HepG2 (cell line): ENCODE results near the gene CCL8. TPM values are rescaled to one million over a fixed set of nuclear protein-coding genes. Genes with fewer than 3 reads are reported as not detected.

ENCODE experiments used
- ATAC-seq: fragments of 200-7000 bp; cut with Tn5 transposase; 3 replicates; pipeline ENCODE4 v1.9.1; 2020; ENCODE audit warnings: mild to moderate bottlenecking, moderate library complexity
- BruUV-seq: library from RNA; stranded (reverse); fragments of 400-500 nt; replicated peaks from 2 replicates; lab custom pipeline; 2021; lab: Mats Ljungman, UMichigan
- CTCF ChIA-PET: fragments of 300-600 bp; formaldehyde crosslinking; extraction: SDS; loops from one replicate; lab custom pipeline; 2021; ENCODE audit warnings: low total read pairs, inconsistent platforms, low intra/inter-chr PET ratio; lab: Yijun Ruan, JAX
- POLR2A ChIA-PET: fragments of 350-600 bp; sonication (Branson Sonifier 250); formaldehyde crosslinking; loops from one replicate; lab custom pipeline; 2020; ENCODE audit warnings: antibody characterized with exemption, inconsistent platforms; lab: Yijun Ruan, JAX
- DNase-seq: peaks from one replicate; pipeline ENCODE4 v3.0.0-alpha.2; 2015; ENCODE audit warnings: low spot score
- FAIRE-seq: peaks from 3 replicates; lab custom pipeline; 2011; peaks lifted over from hg19 to GRCh38; lab: Jason Lieb, UNC
- H2AFZ ChIP-seq: one replicate; pipeline ENCODE4 v1.6.1; 2011; ENCODE audit warnings: low read length, inconsistent platforms
- H3K27ac ChIP-seq: fragments of 300-600 bp; 3 replicates; pipeline ENCODE4 v1.8.0; 2011; ENCODE audit warnings: mixed run types, mild to moderate bottlenecking, mixed read lengths, low read length, inconsistent platforms; ENCODE audit not compliant: insufficient read depth; ENCODE audit errors: extremely low read length
- H3K27me3 ChIP-seq, 2 experiments: fragments of 200-600 bp in 1 of 2; 2 replicates in 1 of 2; 3 replicates in 1 of 2; pipeline versions ENCODE4 v1.6.0 to v1.8.0; 2011; ENCODE audit warnings: low read length in 2 of 2, mild to moderate bottlenecking in 2 of 2, moderate library complexity in 2 of 2, inconsistent platforms in 1 of 2; ENCODE audit not compliant: insufficient read depth in 2 of 2, control insufficient read depth in 1 of 2
- H3K36me3 ChIP-seq, 2 experiments: fragments of 200-600 bp in 1 of 2; replicated peaks in 1 of 2; 2 replicates in 1 of 2; 3 replicates in 1 of 2; pipeline versions ENCODE4 v1.5.1 to v1.8.0; 2011; ENCODE audit warnings: low read length in 2 of 2, inconsistent platforms in 1 of 2; ENCODE audit not compliant: insufficient read depth in 2 of 2, control insufficient read depth in 1 of 2
- H3K4me1 ChIP-seq: 2 replicates; pipeline ENCODE4 v1.5.1; 2012; ENCODE audit warnings: low read length, inconsistent platforms; ENCODE audit not compliant: insufficient read depth
- H3K4me2 ChIP-seq: 2 replicates; pipeline ENCODE4 v1.6.0; 2011; ENCODE audit warnings: low read depth, low read length, inconsistent platforms
- H3K4me3 ChIP-seq, 3 experiments: fragments of 200-600 bp in 1 of 3; sonication (generic), shearing (Covaris generic) in 1 of 3; replicated peaks in 1 of 3; 2 replicates each; pipeline ENCODE4 v1.5.1; 2011 to 2016; ENCODE audit warnings: low read length in 3 of 3, inconsistent platforms in 2 of 3, low read depth in 2 of 3, mild to moderate bottlenecking in 2 of 3, control low read depth in 1 of 3, mixed read lengths in 1 of 3; ENCODE audit not compliant: insufficient read depth in 1 of 3
- H3K79me2 ChIP-seq: one replicate; pipeline ENCODE4 v1.6.1; 2011; ENCODE audit warnings: low read length, inconsistent platforms; ENCODE audit not compliant: insufficient read depth
- H3K9ac ChIP-seq: 2 replicates; pipeline ENCODE4 v1.6.0; 2011; ENCODE audit warnings: mild to moderate bottlenecking, low read depth, low read length, inconsistent platforms; ENCODE audit not compliant: insufficient read depth
- H3K9me3 ChIP-seq: 2 replicates; pipeline ENCODE4 v1.5.1; 2012; ENCODE audit warnings: mild to moderate bottlenecking, low read length
- H4K20me1 ChIP-seq: 2 replicates; pipeline ENCODE4 v1.6.0; 2011; ENCODE audit warnings: inconsistent platforms, mild to moderate bottlenecking, low read length, moderate library complexity; ENCODE audit not compliant: insufficient read depth
- ARID4A ChIP-seq: sonication (generic); formaldehyde crosslinking; IDR thresholded peaks from 2 replicates; pipeline ENCODE4 v1.5.0; 2020; ENCODE audit warnings: mild to moderate bottlenecking, missing genetic modification reagents, borderline replicate concordance
- GTF2F1 ChIP-seq: fragments of 150-350 bp; IDR thresholded peaks from 2 replicates; pipeline ENCODE4 v1.6.1; 2014; ENCODE audit warnings: low read length
- MED1 ChIP-seq: sonication (generic); formaldehyde crosslinking; IDR thresholded peaks from 2 replicates; pipeline ENCODE4 v1.4.0; 2020; ENCODE audit warnings: missing genetic modification reagents
- NFRKB ChIP-seq: fragments of 450-650 bp; IDR thresholded peaks from 2 replicates; pipeline ENCODE4 v1.6.1; 2017
- PRMT3 ChIP-seq: sonication (generic); formaldehyde crosslinking; IDR thresholded peaks from 2 replicates; pipeline ENCODE4 v1.8.1; 2022; ENCODE audit warnings: low read depth, mild to moderate bottlenecking, moderate library complexity, missing genetic modification reagents, borderline replicate concordance
- SIN3B ChIP-seq: fragments of 150-350 bp; IDR thresholded peaks from 2 replicates; pipeline ENCODE4 v1.6.1; 2014; ENCODE audit warnings: low read length
- SP1 ChIP-seq, 2 experiments: fragments of 450-650 bp in 1 of 2; sonication (generic) in 1 of 2; formaldehyde crosslinking in 1 of 2; IDR thresholded peaks; 2 replicates each; pipeline versions ENCODE4 v1.4.0 to v1.6.1; 2016 to 2020; ENCODE audit warnings: missing genetic modification reagents in 1 of 2
- SP140L ChIP-seq: sonication (generic); formaldehyde crosslinking; IDR thresholded peaks from 2 replicates; pipeline ENCODE4 v1.4.0; 2020; ENCODE audit warnings: missing genetic modification reagents, borderline replicate concordance
- TCF7 ChIP-seq: sonication (generic); IDR thresholded peaks from 2 replicates; pipeline ENCODE4 v1.6.1; 2016; ENCODE audit warnings: antibody characterized with exemption, low read depth
- ZEB1 ChIP-seq: IDR thresholded peaks from 2 replicates; pipeline ENCODE4 v1.6.1; 2012; ENCODE audit warnings: mild to moderate bottlenecking, low read depth, inconsistent platforms; ENCODE audit not compliant: insufficient replicate concordance
- WGBS: methylation state at CpG from one replicate; pipeline ENCODE4 v1.1.6; 2017; ENCODE audit warnings: low lambda C conversion rate; 5-methylcytosine and 5-hydroxymethylcytosine counted together
- in situ Hi-C: cut with HindIII; loops from 2 replicates; pipeline ENCODE4 v1.10.0; 2017; ENCODE audit warnings: low pct_unique_long_range_greater_than_20kb; ENCODE audit not compliant: extremely low pct_ligation_motif_present
- intact Hi-C: fragments of 100-400 bp; cut with micrococcal nuclease; formaldehyde crosslinking; loops from one replicate; pipeline ENCODE4 v1.10.0; 2022; ENCODE audit not compliant: unreplicated experiment
- polyA plus RNA-seq, 8 experiments: library from polyadenylated mRNA; depleted of rRNA in 3 of 8; stranded (reverse) in 7 of 8; unstranded in 1 of 8; fragments of >200 nt; fragmentation: Illumina TruSeq in 4 of 8; extraction: Trizol in 4 of 8; gene quantifications; 2 replicates each; pipeline versions ENCODE4 v1.2.1 to v1.2.3, GENCODE V29; 2011 to 2016; ENCODE audit warnings: low read depth in 4 of 8, missing spikeins in 1 of 8, mixed read lengths in 1 of 8; ENCODE audit not compliant: insufficient read depth in 1 of 8
- total RNA-seq, 5 experiments: library from RNA; depleted of rRNA; stranded (reverse); fragments of >200 nt; fragmentation: Illumina TruSeq; extraction: Trizol; gene quantifications; 2 replicates each; pipeline ENCODE4 v1.2.3, GENCODE V29; 2016; ENCODE audit warnings: low read depth in 1 of 5

CCL8 gene
- total and polyA plus RNA-seq, 2 of the 13 experiments (the other 11 are each of a cell fraction or from before 2014, with no cell fraction given): not detected

GRCh38 chr17:34339138-34339770 lies 20.0 kb downstream of the CCL8 start:
- Histone ChIP-seq H3K4me2 (no peak overlapping the region), H2AFZ (no peak overlapping the region), H3K79me2 (no peaks in the 10 kb centered on the region), H3K4me3 (no peak overlapping the region), H3K27ac (no peak overlapping the region), H3K4me1 (no peaks in the 10 kb centered on the region), H3K9me3 (no peaks in the 10 kb centered on the region), H3K27me3 (no peaks in the 10 kb centered on the region), H3K9ac (no peak overlapping the region), H3K36me3 (no peaks in the 10 kb centered on the region), H4K20me1 (no peaks in the 10 kb centered on the region)
- BruUV-seq: no TSS peak
- no peak for FAIRE-seq
- WGBS: 9% methylated on average over 3 of the region's 3 CpGs
- ChIA-PET POLR2A (no interaction called here), CTCF (no interaction called here)
- in situ Hi-C loops (no loop called here), intact Hi-C loops (no loop called here)
- TF ChIP-seq TCF7 (no peak), SP1 (IDR thresholded peaks at IDR 0.05) (no peak), SP1 (CRISPR knock-in tag; IDR thresholded peaks at IDR 0.05) (no peak), MED1 (CRISPR knock-in tag) (no peak), SP140L (CRISPR knock-in tag) (no peak)
- no peak for DNase-seq
- no peak for ATAC-seq

- no peaks in the 10 kb centered on the region for H3K27me3 ChIP-seq
- H3K9ac ChIP-seq: no peak overlapping the region
- WGBS: 18% methylated on average over 2 of the region's 2 CpGs
- H3K4me1 ChIP-seq: no peaks in the 10 kb centered on the region
- DNase-seq: no peak
- H3K27ac ChIP-seq: no peak overlapping the region
- H3K36me3 ChIP-seq: no peaks in the 10 kb centered on the region
- ChIA-PET POLR2A (no interaction called here), CTCF (no interaction called here)
- FAIRE-seq: no peak
- no peak for TF ChIP-seq GTF2F1
- no peak for TF ChIP-seq ARID4A
- no peak for TF ChIP-seq ZEB1
- TF ChIP-seq SIN3B: no peak
- no peak for TF ChIP-seq NFRKB
- no peak for TF ChIP-seq PRMT3 (CRISPR knock-in tag)
- no peak overlapping the region for H3K4me2 ChIP-seq
- H3K4me3 ChIP-seq: no peak overlapping the region
- no peaks in the 10 kb centered on the region for H3K9me3 ChIP-seq
- H4K20me1 ChIP-seq: no peaks in the 10 kb centered on the region
- in situ Hi-C loops (no loop called here), intact Hi-C loops (no loop called here)
- H3K79me2 ChIP-seq: no peaks in the 10 kb centered on the region
- BruUV-seq: no TSS peak
- no peak overlapping the region for H2AFZ ChIP-seq
- no peak for ATAC-seq
These were observed 22.7 kb downstream of the CCL8 start for GRCh38 chr17:34341916-34342315.
